Karpas-422 (cell line): ENCODE data around the gene H1-8. TPM values are rescaled to one million over a fixed set of nuclear protein-coding genes. Genes with fewer than 3 reads are reported as not detected.

Source experiments
- DNase-seq: peaks from one replicate; pipeline ENCODE4 v3.0.0-alpha.2; 2015
- H2AFZ ChIP-seq: fragments of 200-600 bp; sonication (generic); 2 replicates; pipeline ENCODE4 v1.6.1; 2014; ENCODE audit warnings: antibody characterized with exemption, low read length, mixed read lengths
- H3K27ac ChIP-seq: fragments of 200-600 bp; sonication (generic); 2 replicates; pipeline ENCODE4 v1.5.1; 2014; ENCODE audit warnings: mild to moderate bottlenecking, low read length, moderate library complexity
- H3K27me3 ChIP-seq: fragments of 200-600 bp; sonication (generic); 2 replicates; pipeline ENCODE4 v1.6.1; 2014; ENCODE audit warnings: low read length, mixed read lengths
- H3K36me3 ChIP-seq: fragments of 200-600 bp; sonication (generic); 2 replicates; pipeline ENCODE4 v1.6.1; 2014; ENCODE audit warnings: low read length, mixed read lengths; ENCODE audit not compliant: insufficient read depth
- H3K4me1 ChIP-seq: fragments of 200-600 bp; sonication (generic); 2 replicates; pipeline ENCODE4 v1.6.1; 2014; ENCODE audit warnings: mild to moderate bottlenecking, low read length, mixed read lengths
- H3K4me2 ChIP-seq: fragments of 200-600 bp; sonication (generic); 2 replicates; pipeline ENCODE4 v1.6.1; 2014; ENCODE audit warnings: low read length, low read depth, mild to moderate bottlenecking; ENCODE audit not compliant: poor library complexity, severe bottlenecking
- H3K4me3 ChIP-seq: fragments of 200-600 bp; sonication (generic); 2 replicates; pipeline ENCODE4 v1.5.1; 2014; ENCODE audit warnings: mild to moderate bottlenecking, antibody characterized with exemption, low read length, mixed read lengths
- H3K79me2 ChIP-seq: fragments of 200-600 bp; sonication (generic); 2 replicates; pipeline ENCODE4 v1.6.1; 2014; ENCODE audit warnings: mild to moderate bottlenecking, low read length, mixed read lengths
- H3K9ac ChIP-seq: fragments of 200-600 bp; sonication (generic); 2 replicates; pipeline ENCODE4 v1.6.0; 2014; ENCODE audit warnings: low read length
- H3K9me2 ChIP-seq: fragments of 200-600 bp; sonication (generic), shearing (Covaris generic); replicated peaks from 2 replicates; pipeline ENCODE4 v1.6.0; 2014; ENCODE audit warnings: mild to moderate bottlenecking, low read length, moderate library complexity; ENCODE audit not compliant: insufficient read depth
- H3K9me3 ChIP-seq: fragments of 300-700, 200-600 bp; sonication (generic); 2 replicates; pipeline ENCODE4 v1.6.1; 2014; ENCODE audit warnings: low read length, mixed read lengths
- H4K20me1 ChIP-seq: fragments of 200-600 bp; sonication (generic); 2 replicates; pipeline ENCODE4 v1.6.1; 2014; ENCODE audit warnings: mild to moderate bottlenecking, antibody characterized with exemption, low read length, low read depth; ENCODE audit not compliant: insufficient read depth
- total RNA-seq: library from RNA; depleted of rRNA; stranded (reverse); fragments of >200 nt; shearing (Covaris generic); gene quantifications from 2 replicates; pipeline ENCODE4 v1.2.3, GENCODE V29; 2014; ENCODE audit warnings: low replicate concordance

H1-8 gene
- total RNA-seq, 1 experiment from 2014 or later = not detected

- H3K4me1 ChIP-seq = peaks cover 26% of the 10 kb centered on the region
- no peaks in the 10 kb centered on the region; the same call in 1 of the 2 replicates for H3K27me3 ChIP-seq
- no peak for DNase-seq
- H3K79me2 ChIP-seq = no peaks in the 10 kb centered on the region
- H2AFZ ChIP-seq = no peak overlapping the region
- no peak overlapping the region for H3K27ac ChIP-seq
- no peaks in the 10 kb centered on the region for H3K9me3 ChIP-seq
- H3K36me3 ChIP-seq = no peaks in the 10 kb centered on the region
- H4K20me1 ChIP-seq = 0 out of 2 replicates have a peak, but pooled peaks cover 4% of the 10 kb centered on the region
- peak overlapping the region; percentile 38 for H3K4me2 ChIP-seq
- H3K4me3 ChIP-seq = no peak overlapping the region
- no peak overlapping the region for H3K9ac ChIP-seq
- no peaks in the 10 kb centered on the region for H3K9me2 ChIP-seq
Observed at GRCh38 chr3:129558081-129558771, 15.3 kb downstream of the H1-8 start.

GRCh38 chr3:129558772-129559564, 16.0 kb downstream of the H1-8 start:
- H3K4me3 ChIP-seq = no peak overlapping the region
- H3K27ac ChIP-seq = no peak overlapping the region
- H3K9me2 ChIP-seq = no peaks in the 10 kb centered on the region
- H3K36me3 ChIP-seq = no peaks in the 10 kb centered on the region
- H3K79me2 ChIP-seq = no peaks in the 10 kb centered on the region
- peak; percentile 55 for DNase-seq
- 0 out of 2 replicates have a peak overlapping the region, but pooled peaks have one; percentile 5 for H3K9ac ChIP-seq
- H3K27me3 ChIP-seq = no peaks in the 10 kb centered on the region
- H4K20me1 ChIP-seq = 0 out of 2 replicates have a peak, but pooled peaks cover 4% of the 10 kb centered on the region
- peak overlapping the region; percentile 38 for H3K4me2 ChIP-seq
- no peaks in the 10 kb centered on the region for H3K9me3 ChIP-seq
- peaks cover 19% of the 10 kb centered on the region for H3K4me1 ChIP-seq
- no peak overlapping the region for H2AFZ ChIP-seq

GRCh38 chr3:129559565-129560079, 16.6 kb downstream of the H1-8 start:
- H3K4me2 ChIP-seq = no peak overlapping the region
- peaks cover 15% of the 10 kb centered on the region for H3K4me1 ChIP-seq
- no peak overlapping the region for H3K4me3 ChIP-seq

GRCh38 chr3:129560269-129560787, 17.4 kb downstream of the H1-8 start:
- H3K4me3 ChIP-seq = no peak overlapping the region
- 0 out of 2 replicates have a peak, but pooled peaks cover 4% of the 10 kb centered on the region for H4K20me1 ChIP-seq
- no peak overlapping the region for H3K27ac ChIP-seq
- no peaks in the 10 kb centered on the region for H3K36me3 ChIP-seq
- H3K4me2 ChIP-seq = no peak overlapping the region
- H3K9ac ChIP-seq = no peak overlapping the region
- H3K9me2 ChIP-seq = no peaks in the 10 kb centered on the region
- no peaks in the 10 kb centered on the region for H3K27me3 ChIP-seq
- peaks cover 15% of the 10 kb centered on the region for H3K4me1 ChIP-seq
- H2AFZ ChIP-seq = no peak overlapping the region
- no peaks in the 10 kb centered on the region for H3K79me2 ChIP-seq
- no peaks in the 10 kb centered on the region for H3K9me3 ChIP-seq
- DNase-seq = no peak

More at GRCh38 chr3:129559565-129560079, 16.6 kb downstream of the H1-8 start:
- Histone ChIP-seq H4K20me1 (0 out of 2 replicates have a peak, but pooled peaks cover 4% of the 10 kb centered on the region), H2AFZ (no peak overlapping the region), H3K9ac (no peak overlapping the region), H3K9me3 (no peaks in the 10 kb centered on the region), H3K9me2 (no peaks in the 10 kb centered on the region), H3K36me3 (no peaks in the 10 kb centered on the region), H3K79me2 (no peaks in the 10 kb centered on the region), H3K27me3 (no peaks in the 10 kb centered on the region), H3K27ac (no peak overlapping the region)
- DNase-seq = no peak

GRCh38 chr3:129560911-129561594, 18.1 kb downstream of the H1-8 start:
- Histone ChIP-seq H3K9me3 (no peaks in the 10 kb centered on the region), H3K27me3 (no peaks in the 10 kb centered on the region), H4K20me1 (0 out of 2 replicates have a peak, but pooled peaks cover 4% of the 10 kb centered on the region), H3K9me2 (no peaks in the 10 kb centered on the region), H3K4me1 (peaks cover 15% of the 10 kb centered on the region), H3K4me3 (no peak overlapping the region), H3K4me2 (no peak overlapping the region), H3K27ac (no peak overlapping the region), H3K79me2 (no peaks in the 10 kb centered on the region), H3K9ac (no peak overlapping the region), H2AFZ (no peak overlapping the region), H3K36me3 (no peaks in the 10 kb centered on the region)
- DNase-seq = no peak

- H3K9me3 ChIP-seq = no peaks in the 10 kb centered on the region
- H3K36me3 ChIP-seq = no peaks in the 10 kb centered on the region
- H3K4me1 ChIP-seq = peaks cover 15% of the 10 kb centered on the region
- no peak overlapping the region for H3K27ac ChIP-seq
- H3K4me2 ChIP-seq = no peak overlapping the region
- H4K20me1 ChIP-seq = 0 out of 2 replicates have a peak, but pooled peaks cover 4% of the 10 kb centered on the region
- H3K9me2 ChIP-seq = no peaks in the 10 kb centered on the region
- no peak overlapping the region for H2AFZ ChIP-seq
- H3K4me3 ChIP-seq = no peak overlapping the region
- no peak overlapping the region for H3K9ac ChIP-seq
- no peak for DNase-seq
- H3K79me2 ChIP-seq = no peaks in the 10 kb centered on the region
- H3K27me3 ChIP-seq = no peaks in the 10 kb centered on the region
Observed at GRCh38 chr3:129561619-129562248, 18.8 kb downstream of the H1-8 start.

- H3K27me3 ChIP-seq = no peaks in the 10 kb centered on the region
- no peak overlapping the region for H3K4me2 ChIP-seq
- no peak for DNase-seq
- H3K4me1 ChIP-seq = peaks cover 15% of the 10 kb centered on the region
- no peak overlapping the region for H3K27ac ChIP-seq
- no peak overlapping the region for H3K4me3 ChIP-seq
- no peaks in the 10 kb centered on the region for H3K9me2 ChIP-seq
- H4K20me1 ChIP-seq = 0 out of 2 replicates have a peak, but pooled peaks cover 4% of the 10 kb centered on the region
- no peak overlapping the region for H3K9ac ChIP-seq
- no peaks in the 10 kb centered on the region for H3K79me2 ChIP-seq
- no peak overlapping the region for H2AFZ ChIP-seq
- no peaks in the 10 kb centered on the region for H3K36me3 ChIP-seq
- H3K9me3 ChIP-seq = no peaks in the 10 kb centered on the region
Observed at GRCh38 chr3:129562803-129563202, 19.8 kb downstream of the H1-8 start.
